ENCODE results near the gene TBC1D2B. TPM values are rescaled to one million over a fixed set of nuclear protein-coding genes. Genes with fewer than 3 reads are reported as not detected.

The TBC1D2B gene
- polyA plus RNA-seq, 6 donors from 2014 or later = 1.7 to 5.5 (median 2.9) TPM

- no peak for DNase-seq
- peak overlapping the region in 1 of 8 donors; percentile 4 for H3K4me3 Mint-ChIP-seq
- H3K27me3 Mint-ChIP-seq = no peaks in the 10 kb centered on the region
- no peak overlapping the region for H3K27ac Mint-ChIP-seq
- peaks cover 31 to 51% (median 33%) of the 10 kb centered on the region in 3 donors for H3K4me1 Mint-ChIP-seq
- H3K36me3 Mint-ChIP-seq = peaks cover 0 to 7% of the 10 kb centered on the region in 2 donors
- no peaks in the 10 kb centered on the region for H3K9me3 Mint-ChIP-seq
- no peak for ATAC-seq (ENCODE audit: low read depth in 2 of 2)
These were observed 4.3 kb downstream of the TBC1D2B start for GRCh38 chr15:78073046-78073787.

- Mint-ChIP-seq H3K4me3 (peak overlapping the region in 1 of 8 donors; percentile 4), H3K9me3 (no peaks in the 10 kb centered on the region), H3K36me3 (peaks cover 0 to 7% of the 10 kb centered on the region in 2 donors), H3K27me3 (no peaks in the 10 kb centered on the region), H3K4me1 (peaks cover 25 to 55% (median 28%) of the 10 kb centered on the region in 3 donors), H3K27ac (peak overlapping the region in 1 of 6 donors; percentile 57)
- ATAC-seq (ENCODE audit: low read depth in 2 of 2) (no peak), DNase-seq (no peak)
These were observed 5.2 kb downstream of the TBC1D2B start for GRCh38 chr15:78072080-78072892.

GRCh38 chr15:78071383-78071782, 6.1 kb downstream of the TBC1D2B start:
- Mint-ChIP-seq H3K36me3 (no peaks in the 10 kb centered on the region), H3K27ac (no peak overlapping the region), H3K9me3 (no peaks in the 10 kb centered on the region), H3K4me3 (no peak overlapping the region), H3K4me1 (peaks cover 19 to 58% (median 22%) of the 10 kb centered on the region in 3 donors), H3K27me3 (no peaks in the 10 kb centered on the region)
- DNase-seq = no peak
- ATAC-seq (ENCODE audit: low read depth in 2 of 2) = no peak

- H3K27ac Mint-ChIP-seq = peak overlapping the region; percentile 17 to 86 (median 60)
- DNase-seq (no peak), ATAC-seq (ENCODE audit: low read depth in 2 of 2) (peak in 1 of 2 donors; percentile 29)
- H3K4me1 Mint-ChIP-seq = peaks cover 8 to 48% (median 10%) of the 10 kb centered on the region in 3 donors
- H3K4me3 Mint-ChIP-seq = peak overlapping the region in 6 of 8 donors; percentile 48 to 88 (median 68)
- H3K9me3 Mint-ChIP-seq = no peaks in the 10 kb centered on the region
- H3K27me3 Mint-ChIP-seq = no peaks in the 10 kb centered on the region
- H3K36me3 Mint-ChIP-seq = no peaks in the 10 kb centered on the region
These were observed 7.3 kb downstream of the TBC1D2B start for GRCh38 chr15:78070049-78070700.

- Mint-ChIP-seq H3K27me3 (no peaks in the 10 kb centered on the region), H3K4me1 (peaks cover 7 to 45% (median 8%) of the 10 kb centered on the region in 3 donors), H3K27ac (peak overlapping the region; percentile 44 to 84 (median 70)), H3K9me3 (no peaks in the 10 kb centered on the region), H3K4me3 (peak overlapping the region in 7 of 8 donors; percentile 21 to 88 (median 69)), H3K36me3 (no peaks in the 10 kb centered on the region)
- DNase-seq (no peak), ATAC-seq (ENCODE audit: low read depth in 2 of 2) (no peak)
These were observed 8.0 kb downstream of the TBC1D2B start for GRCh38 chr15:78069462-78070029.

- no peaks in the 10 kb centered on the region for H3K9me3 Mint-ChIP-seq
- H3K27me3 Mint-ChIP-seq = no peaks in the 10 kb centered on the region
- DNase-seq = no peak
- ATAC-seq (ENCODE audit: low read depth in 2 of 2) = peak; percentile 20 to 23
- H3K4me3 Mint-ChIP-seq = peak overlapping the region; percentile 21 to 88 (median 68)
- H3K27ac Mint-ChIP-seq = peak overlapping the region; percentile 43 to 84 (median 78)
- H3K36me3 Mint-ChIP-seq = no peaks in the 10 kb centered on the region
- H3K4me1 Mint-ChIP-seq = peaks cover 5 to 42% (median 7%) of the 10 kb centered on the region in 3 donors
These were observed 8.5 kb downstream of the TBC1D2B start for GRCh38 chr15:78069052-78069414.

GRCh38 chr15:78067328-78068228, 9.9 kb downstream of the TBC1D2B start:
- Mint-ChIP-seq H3K4me1 (peaks cover 1 to 45% (median 6%) of the 10 kb centered on the region in 3 donors), H3K27ac (peak overlapping the region in 3 of 6 donors; percentile 42 to 78 (median 44)), H3K27me3 (no peaks in the 10 kb centered on the region), H3K9me3 (no peaks in the 10 kb centered on the region), H3K36me3 (no peaks in the 10 kb centered on the region), H3K4me3 (peak overlapping the region in 4 of 8 donors; percentile 7 to 88 (median 74))
- no peak for DNase-seq
- peak in 1 of 2 donors; percentile 21 for ATAC-seq (ENCODE audit: low read depth in 2 of 2)

- H3K27ac Mint-ChIP-seq = peak overlapping the region in 3 of 6 donors; percentile 2 to 23 (median 11)
- no peaks in the 10 kb centered on the region for H3K27me3 Mint-ChIP-seq
- no peaks in the 10 kb centered on the region for H3K36me3 Mint-ChIP-seq
- ATAC-seq (ENCODE audit: low read depth in 2 of 2) (no peak), DNase-seq (no peak)
- H3K4me3 Mint-ChIP-seq = peak overlapping the region in 5 of 8 donors; percentile 6 to 66 (median 47)
- peaks cover 9 to 49% (median 12%) of the 10 kb centered on the region in 3 donors for H3K4me1 Mint-ChIP-seq
- no peaks in the 10 kb centered on the region for H3K9me3 Mint-ChIP-seq
These were observed 11.3 kb downstream of the TBC1D2B start for GRCh38 chr15:78065973-78066946.

- DNase-seq (no peak), ATAC-seq (ENCODE audit: low read depth in 2 of 2) (no peak)
- no peaks in the 10 kb centered on the region for H3K27me3 Mint-ChIP-seq
- H3K4me1 Mint-ChIP-seq = peaks cover 12 to 48% (median 14%) of the 10 kb centered on the region in 3 donors
- no peaks in the 10 kb centered on the region for H3K9me3 Mint-ChIP-seq
- no peaks in the 10 kb centered on the region for H3K36me3 Mint-ChIP-seq
- peak overlapping the region in 1 of 6 donors; percentile 55 for H3K27ac Mint-ChIP-seq
- H3K4me3 Mint-ChIP-seq = peak overlapping the region in 2 of 8 donors; percentile 12 to 30
These were observed 12.1 kb downstream of the TBC1D2B start for GRCh38 chr15:78065284-78065872.

- H3K36me3 Mint-ChIP-seq = no peaks in the 10 kb centered on the region
- H3K27ac Mint-ChIP-seq = no peak overlapping the region
- H3K4me1 Mint-ChIP-seq = peaks cover 18 to 44% (median 23%) of the 10 kb centered on the region in 3 donors
- no peak for DNase-seq
- no peaks in the 10 kb centered on the region for H3K27me3 Mint-ChIP-seq
- no peaks in the 10 kb centered on the region for H3K9me3 Mint-ChIP-seq
- H3K4me3 Mint-ChIP-seq = no peak overlapping the region
- ATAC-seq (ENCODE audit: low read depth in 2 of 2) = no peak
These were observed 13.0 kb downstream of the TBC1D2B start for GRCh38 chr15:78064544-78064943.

GRCh38 chr15:78063970-78064385, 13.5 kb downstream of the TBC1D2B start:
- Mint-ChIP-seq H3K27ac (no peak overlapping the region), H3K36me3 (no peaks in the 10 kb centered on the region), H3K9me3 (no peaks in the 10 kb centered on the region), H3K27me3 (no peaks in the 10 kb centered on the region), H3K4me1 (peaks cover 24 to 44% (median 28%) of the 10 kb centered on the region in 3 donors), H3K4me3 (no peak overlapping the region)
- ATAC-seq (ENCODE audit: low read depth in 2 of 2) = no peak
- DNase-seq = no peak

All from naive B cell (primary cell).